Endothelial cell of umbilical vein (primary cell): Measurements from ENCODE around the gene BPIFA3. TPM values are rescaled to one million over a fixed set of nuclear protein-coding genes. Genes with fewer than 3 reads are reported as not detected.

ENCODE experiments used
- BruUV-seq: library from RNA; stranded (reverse); fragments of 400-500 nt; replicated peaks from 2 replicates; lab custom pipeline; 2021; lab: Mats Ljungman, UMichigan
- CTCF ChIA-PET: fragments of 300-600, 350-600 bp; sonication (Branson Sonifier 250); formaldehyde crosslinking; loops from one replicate; lab custom pipeline; 2021; ENCODE audit warnings: antibody characterized with exemption, inconsistent platforms; lab: Charles Lee
- POLR2A ChIA-PET: fragments of 300-600, 350-600 bp; sonication (Branson Sonifier 250); formaldehyde crosslinking; loops from one replicate; lab custom pipeline; 2021; ENCODE audit warnings: antibody characterized with exemption, inconsistent platforms; lab: Charles Lee
- DNase-seq: peaks from one replicate; pipeline ENCODE4 v3.0.0-alpha.2; 2011; ENCODE audit warnings: low read depth, low spot score
- FAIRE-seq: peaks from 2 replicates; lab custom pipeline; 2011; peaks lifted over from hg19 to GRCh38; lab: Jason Lieb, UNC
- H2AFZ ChIP-seq: 2 replicates; pipeline ENCODE4 v1.6.0; 2012; ENCODE audit warnings: low read depth, low read length, control low read depth, inconsistent platforms
- H3K27ac ChIP-seq: 2 replicates; pipeline ENCODE4 v1.5.1; 2011; ENCODE audit warnings: low read depth, mild to moderate bottlenecking, control low read depth, low read length, moderate library complexity; ENCODE audit not compliant: insufficient read depth
- H3K27me3 ChIP-seq, 2 experiments: 2 replicates each; pipeline versions ENCODE4 v1.6.0 to v1.6.1; 2011; ENCODE audit warnings: low read length in 2 of 2, mixed read lengths in 1 of 2; ENCODE audit not compliant: control insufficient read depth in 2 of 2, insufficient read depth in 2 of 2
- H3K36me3 ChIP-seq, 2 experiments: 2 replicates in 1 of 2; 3 replicates in 1 of 2; pipeline ENCODE4 v1.5.1; 2011; ENCODE audit warnings: low read length in 2 of 2, mild to moderate bottlenecking in 1 of 2, moderate library complexity in 1 of 2; ENCODE audit not compliant: control insufficient read depth in 2 of 2, insufficient read depth in 2 of 2; ENCODE audit errors: extremely low read depth in 1 of 2
- H3K4me1 ChIP-seq: 3 replicates; pipeline ENCODE4 v1.5.1; 2011; ENCODE audit warnings: mild to moderate bottlenecking, low read length; ENCODE audit not compliant: control insufficient read depth, insufficient read depth; ENCODE audit errors: extremely low read depth
- H3K4me2 ChIP-seq: 2 replicates; pipeline ENCODE4 v1.6.1; 2011; ENCODE audit warnings: low read length, control low read depth, mixed read lengths; ENCODE audit not compliant: insufficient read depth
- H3K4me3 ChIP-seq, 3 experiments: fragments of 200-600 bp in 1 of 3; sonication (generic), shearing (Covaris generic) in 1 of 3; replicated peaks in 1 of 3; 2 replicates each; pipeline ENCODE4 v1.5.1; 2011 to 2016; ENCODE audit warnings: control low read depth in 3 of 3, low read length in 3 of 3, mild to moderate bottlenecking in 2 of 3, inconsistent platforms in 1 of 3, low read depth in 1 of 3, moderate library complexity in 1 of 3; ENCODE audit not compliant: insufficient read depth in 1 of 3
- H3K79me2 ChIP-seq: 2 replicates; pipeline ENCODE4 v1.6.0; 2012; ENCODE audit warnings: low read length, inconsistent platforms; ENCODE audit not compliant: control insufficient read depth, insufficient read depth
- H3K9ac ChIP-seq: replicated peaks from 2 replicates; pipeline ENCODE3; 2011; ENCODE audit warnings: low read length, control low read depth; ENCODE audit not compliant: insufficient read depth; ENCODE audit errors: extremely low read depth
- H3K9me1 ChIP-seq: replicated peaks from 3 replicates; pipeline ENCODE4 v1.6.0; 2011; ENCODE audit warnings: mild to moderate bottlenecking, low read length; ENCODE audit not compliant: control insufficient read depth, insufficient read depth; ENCODE audit errors: extremely low read depth
- H3K9me3 ChIP-seq: replicated peaks from 2 replicates; pipeline ENCODE4 v1.5.1; 2012; ENCODE audit warnings: low read length, inconsistent platforms; ENCODE audit not compliant: control insufficient read depth, insufficient read depth
- H4K20me1 ChIP-seq: replicated peaks from 2 replicates; pipeline ENCODE3; 2011; ENCODE audit warnings: mild to moderate bottlenecking, low read length; ENCODE audit not compliant: control insufficient read depth, insufficient read depth; ENCODE audit errors: extremely low read depth
- EZH2 ChIP-seq: IDR thresholded peaks from 2 replicates; pipeline ENCODE4 v1.6.1; 2012; ENCODE audit warnings: borderline replicate concordance, low read depth, mild to moderate bottlenecking, moderate library complexity, low read length, inconsistent platforms; ENCODE audit not compliant: severe bottlenecking
- FOS ChIP-seq: IDR thresholded peaks from 2 replicates; pipeline ENCODE4 v1.6.1; 2011; ENCODE audit warnings: mild to moderate bottlenecking, low read length, moderate library complexity, borderline replicate concordance; ENCODE audit not compliant: insufficient read depth
- GATA2 ChIP-seq: IDR thresholded peaks from 2 replicates; pipeline ENCODE4 v1.7.0; 2011; ENCODE audit warnings: low read depth, mild to moderate bottlenecking, moderate library complexity, mixed read lengths, low read length; ENCODE audit not compliant: insufficient read length, insufficient read depth
- JUN ChIP-seq: IDR thresholded peaks from 2 replicates; pipeline ENCODE4 v1.6.1; 2011; ENCODE audit warnings: borderline replicate concordance, low read depth; ENCODE audit not compliant: insufficient read length, insufficient read depth
- MYC ChIP-seq: IDR thresholded peaks from one replicate; pipeline ENCODE4 v1.6.1; 2011; ENCODE audit warnings: mild to moderate bottlenecking, low read depth, low read length
- POLR2A ChIP-seq: IDR thresholded peaks from 2 replicates; pipeline ENCODE4 v1.6.1; 2012; ENCODE audit warnings: low read depth, mild to moderate bottlenecking, control low read depth, low read length
- POLR2AphosphoS5 ChIP-seq: IDR thresholded peaks from 2 replicates; pipeline ENCODE4 v1.6.1; 2012; ENCODE audit warnings: low read depth, mild to moderate bottlenecking, control low read depth, low read length, moderate library complexity; ENCODE audit not compliant: insufficient read depth
- dilution Hi-C: fragments of 300-500 bp; cut with MboI; formaldehyde crosslinking; loops from one replicate; pipeline ENCODE4 v1.15.0; 2019; ENCODE audit warnings: low sequenced_read_pairs; ENCODE audit not compliant: extremely low pct_ligation_motif_present
- intact Hi-C: fragments of 100-400 bp; cut with micrococcal nuclease; formaldehyde crosslinking; loops from one replicate; pipeline ENCODE4 v1.10.0; 2022
- polyA plus RNA-seq, 4 experiments: library from polyadenylated mRNA; depleted of rRNA in 3 of 4; stranded (reverse) in 3 of 4; unstranded in 1 of 4; fragments of >200 nt; gene quantifications; 2 replicates each; pipeline versions ENCODE4 v1.2.1 to v1.2.3, GENCODE V29; 2011 to 2012; ENCODE audit warnings: missing spikeins in 1 of 4
- total RNA-seq: library from RNA; stranded (reverse); gene quantifications from 2 replicates; pipeline ENCODE4 v1.2.3, GENCODE V29; 2021
- TF ChIP-seq, protein P1 (sequence below), 2 donors: IDR thresholded peaks; 1 replicate in 1 of 2; 2 replicates in 1 of 2; pipeline ENCODE4 v1.5.1; 2011; ENCODE audit warnings: low read length in 2 of 2, mild to moderate bottlenecking in 2 of 2, moderate library complexity in 2 of 2, control low read depth in 1 of 2, inconsistent platforms in 1 of 2, low read depth in 1 of 2; ENCODE audit not compliant: insufficient read depth in 1 of 2; ENCODE audit errors: extremely low read depth in 1 of 2
- TF ChIP-seq, protein P2 (sequence below): IDR thresholded peaks from 2 replicates; pipeline ENCODE4 v1.6.1; 2011; ENCODE audit not compliant: insufficient read depth, insufficient read length

The BPIFA3 gene
- total and polyA plus RNA-seq, 2 donors (not counting 3 experiments of a cell fraction or from before 2014, with no cell fraction given): not detected

DNA sequence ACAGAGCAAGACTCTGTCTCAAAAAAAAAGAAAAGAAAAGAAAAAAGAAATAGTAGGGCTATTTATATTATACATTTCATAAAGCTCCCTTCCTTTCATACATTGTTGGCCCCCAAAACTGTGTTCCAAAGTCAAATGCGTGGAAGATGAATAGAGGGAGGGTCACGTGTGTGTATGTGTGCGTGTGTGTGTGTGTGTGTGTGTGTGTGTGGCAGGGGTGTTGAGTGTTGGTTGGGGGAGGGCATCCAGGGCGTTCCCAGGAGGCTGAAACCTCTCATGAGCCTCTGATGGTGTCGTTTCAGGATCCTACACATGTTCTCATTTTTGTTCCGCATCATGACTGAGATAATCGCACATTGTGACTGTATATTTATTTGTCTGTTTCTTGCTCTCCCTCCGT, 58.1 kb downstream of the BPIFA3 start:
- FAIRE-seq (no peak), DNase-seq (no peak)
- no peaks in the 10 kb centered on the region for H3K36me3 ChIP-seq
- intact Hi-C loops: no loop called here
- POLR2A ChIA-PET: no interaction called here
- H4K20me1 ChIP-seq: no peaks in the 10 kb centered on the region
- no peaks in the 10 kb centered on the region for H3K79me2 ChIP-seq
- H3K9ac ChIP-seq: no peak overlapping the region
- no TSS peak for BruUV-seq
- no peak overlapping the region for H3K27ac ChIP-seq
- no peaks in the 10 kb centered on the region for H3K9me1 ChIP-seq
- H3K4me3 ChIP-seq: no peak overlapping the region
- H3K27me3 ChIP-seq: peaks cover 0 to 8% of the 10 kb centered on the region in 2 experiments
- no peak overlapping the region for H3K4me2 ChIP-seq
- no peak overlapping the region for H2AFZ ChIP-seq
- dilution Hi-C loops: no loop called here
- H3K4me1 ChIP-seq: no peaks in the 10 kb centered on the region
- H3K9me3 ChIP-seq: no peaks in the 10 kb centered on the region
- CTCF ChIA-PET: interaction anchor here (0.5 to 1.5 kb wide), 4 partner anchors 13 to 373 kb away, joined by 3 read pairs; no protein-coding TSS in a partner anchor
- TF ChIP-seq POLR2A: no peak
- no peak for TF ChIP-seq POLR2AphosphoS5
- no peak for TF ChIP-seq JUN
- TF ChIP-seq EZH2: no peak
- TF ChIP-seq, protein P1, sequence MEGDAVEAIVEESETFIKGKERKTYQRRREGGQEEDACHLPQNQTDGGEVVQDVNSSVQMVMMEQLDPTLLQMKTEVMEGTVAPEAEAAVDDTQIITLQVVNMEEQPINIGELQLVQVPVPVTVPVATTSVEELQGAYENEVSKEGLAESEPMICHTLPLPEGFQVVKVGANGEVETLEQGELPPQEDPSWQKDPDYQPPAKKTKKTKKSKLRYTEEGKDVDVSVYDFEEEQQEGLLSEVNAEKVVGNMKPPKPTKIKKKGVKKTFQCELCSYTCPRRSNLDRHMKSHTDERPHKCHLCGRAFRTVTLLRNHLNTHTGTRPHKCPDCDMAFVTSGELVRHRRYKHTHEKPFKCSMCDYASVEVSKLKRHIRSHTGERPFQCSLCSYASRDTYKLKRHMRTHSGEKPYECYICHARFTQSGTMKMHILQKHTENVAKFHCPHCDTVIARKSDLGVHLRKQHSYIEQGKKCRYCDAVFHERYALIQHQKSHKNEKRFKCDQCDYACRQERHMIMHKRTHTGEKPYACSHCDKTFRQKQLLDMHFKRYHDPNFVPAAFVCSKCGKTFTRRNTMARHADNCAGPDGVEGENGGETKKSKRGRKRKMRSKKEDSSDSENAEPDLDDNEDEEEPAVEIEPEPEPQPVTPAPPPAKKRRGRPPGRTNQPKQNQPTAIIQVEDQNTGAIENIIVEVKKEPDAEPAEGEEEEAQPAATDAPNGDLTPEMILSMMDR (IDR thresholded peaks at IDR 0.05; ENCODE audit: extremely low read depth in 1 of 2, insufficient read depth in 1 of 2, low read depth in 1 of 2, low read length in 2 of 2): no peak
- TF ChIP-seq, protein P2, sequence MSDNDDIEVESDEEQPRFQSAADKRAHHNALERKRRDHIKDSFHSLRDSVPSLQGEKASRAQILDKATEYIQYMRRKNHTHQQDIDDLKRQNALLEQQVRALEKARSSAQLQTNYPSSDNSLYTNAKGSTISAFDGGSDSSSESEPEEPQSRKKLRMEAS: no peak
- TF ChIP-seq GATA2: no peak
- no peak for TF ChIP-seq FOS
- no peak for TF ChIP-seq MYC
